Measurements from ENCODE around the gene DNLZ.

DNLZ gene

GRCh38 chr9:136374183-136374575, 10.6 kb upstream of the DNLZ start:
- DNase-seq, result no peak

GRCh38 chr9:136373300-136374182, 10.0 kb upstream of the DNLZ start, which contains the start of gene CARD9:
TSS of gene CARD9 (minus strand) at chr9:136373669. CDS start at chr9:136372078, 1,591 bp downstream.
- no peak for DNase-seq

- DNase-seq, result no peak
Observed at GRCh38 chr9:136372561-136373299, 9.2 kb upstream of the DNLZ start.

GRCh38 chr9:136372006-136372405, 8.5 kb upstream of the DNLZ start:
- DNase-seq, result no peak

- DNase-seq, result no peak
Observed at GRCh38 chr9:136371533-136371880, 8.0 kb upstream of the DNLZ start.

- no peak for DNase-seq
Observed at GRCh38 chr9:136370687-136371532, 7.4 kb upstream of the DNLZ start.

GRCh38 chr9:136370037-136370436, 6.5 kb upstream of the DNLZ start:
- DNase-seq, result no peak

- no peak for DNase-seq
Observed at GRCh38 chr9:136368190-136368589, 4.6 kb upstream of the DNLZ start.

- no peak for DNase-seq
Observed at GRCh38 chr9:136367296-136368145, 4.0 kb upstream of the DNLZ start.

GRCh38 chr9:136366826-136367225, 3.3 kb upstream of the DNLZ start:
- DNase-seq, result no peak

- no peak for DNase-seq
Observed at GRCh38 chr9:136365775-136366222, 2.3 kb upstream of the DNLZ start.

GRCh38 chr9:136364942-136365774, 1.6 kb upstream of the DNLZ start:
- DNase-seq, result no peak

GRCh38 chr9:136363949-136364748, 605 bp upstream of the DNLZ start:
- DNase-seq, result no peak

- DNase-seq, result no peak
Observed at GRCh38 chr9:136362450-136362784, 1.1 kb downstream of the DNLZ start.

- DNase-seq, result no peak
Observed at GRCh38 chr9:136361754-136362449, 1.6 kb downstream of the DNLZ start.

- no peak for DNase-seq
Observed at GRCh38 chr9:136361047-136361753, 2.3 kb downstream of the DNLZ start.

GRCh38 chr9:136359774-136360718, 3.5 kb downstream of the DNLZ start:
- no peak for DNase-seq

GRCh38 chr9:136358888-136359287, 4.7 kb downstream of the DNLZ start:
- no peak for DNase-seq
